NCI-H1436 (cell line): ENCODE data around the gene LDLRAD3.

Source experiments
- DNase-seq: peaks from one replicate; lab custom pipeline; 2025; lab: John Stamatoyannopoulos, UW

LDLRAD3 gene

GRCh38 chr11:36048496-36049247, 104.8 kb downstream of the LDLRAD3 start:
- no peak for DNase-seq

DNA sequence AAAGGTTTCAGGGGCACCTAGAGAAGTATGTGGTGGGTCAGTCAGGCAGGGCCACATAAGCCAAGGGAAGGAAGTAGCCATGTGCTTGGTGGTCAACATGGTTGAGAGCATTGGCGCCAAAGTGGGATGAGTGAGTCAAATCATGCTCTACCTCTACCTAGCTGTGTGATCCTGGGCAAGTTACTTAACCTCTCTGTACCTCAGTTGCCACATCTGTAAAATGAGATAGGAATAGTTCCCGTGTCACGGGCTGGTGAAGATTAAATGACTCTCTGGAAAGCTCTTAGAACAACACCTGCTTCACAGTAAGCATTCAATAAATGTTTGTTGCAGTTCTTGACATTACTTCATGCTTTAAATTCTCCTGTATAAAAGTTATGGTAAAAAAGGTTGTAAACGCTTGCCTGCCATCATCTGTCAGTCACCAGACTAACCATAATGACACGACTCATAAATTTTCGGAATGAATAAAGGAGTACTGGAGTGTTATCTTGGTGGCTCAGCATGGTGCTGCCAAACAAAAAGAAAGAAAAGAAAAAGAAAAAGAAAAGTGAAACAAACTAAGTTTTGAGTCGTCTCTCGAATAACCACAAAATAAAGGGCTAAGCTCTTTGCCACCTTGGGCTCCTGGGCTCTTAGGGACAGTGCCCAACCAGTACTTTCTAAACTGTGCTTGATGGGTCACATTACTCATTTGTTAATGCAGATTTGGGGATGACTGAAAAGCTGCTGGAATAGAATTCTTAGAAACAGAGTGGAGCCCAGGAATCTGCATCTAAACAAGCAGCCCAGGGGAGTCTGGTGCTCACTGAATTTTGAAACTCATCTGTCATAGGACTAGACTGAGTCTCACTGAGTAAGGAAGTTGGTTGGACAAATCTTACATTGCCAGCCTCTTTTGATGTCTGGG, 107.6 kb downstream of the LDLRAD3 start:
- DNase-seq = no peak

GRCh38 chr11:36053281-36053680, 109.4 kb downstream of the LDLRAD3 start:
- no peak for DNase-seq

GRCh38 chr11:36053862-36054261, 110.0 kb downstream of the LDLRAD3 start:
- no peak for DNase-seq

DNA sequence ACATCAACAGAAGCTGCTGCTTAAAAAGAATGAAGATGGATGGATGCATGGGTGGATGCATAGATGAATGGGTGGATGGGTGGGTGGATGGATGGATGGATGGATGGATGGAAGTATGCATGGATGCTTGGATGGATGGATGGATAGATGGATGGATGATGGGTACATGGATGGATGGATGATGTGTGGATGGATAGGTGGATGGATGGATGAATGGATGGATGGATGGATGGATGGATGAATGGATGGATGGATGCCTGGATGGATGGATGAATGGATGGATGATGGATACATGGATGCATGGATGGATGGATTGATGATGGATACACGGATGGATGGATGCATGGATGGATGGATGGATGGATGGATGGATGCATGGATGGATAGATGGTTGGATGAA, 110.8 kb downstream of the LDLRAD3 start:
- DNase-seq = no peak

GRCh38 chr11:36056160-36056751, 112.4 kb downstream of the LDLRAD3 start:
- no peak for DNase-seq

- DNase-seq = no peak
Observed at GRCh38 chr11:36057379-36058042, 113.6 kb downstream of the LDLRAD3 start.

DNA sequence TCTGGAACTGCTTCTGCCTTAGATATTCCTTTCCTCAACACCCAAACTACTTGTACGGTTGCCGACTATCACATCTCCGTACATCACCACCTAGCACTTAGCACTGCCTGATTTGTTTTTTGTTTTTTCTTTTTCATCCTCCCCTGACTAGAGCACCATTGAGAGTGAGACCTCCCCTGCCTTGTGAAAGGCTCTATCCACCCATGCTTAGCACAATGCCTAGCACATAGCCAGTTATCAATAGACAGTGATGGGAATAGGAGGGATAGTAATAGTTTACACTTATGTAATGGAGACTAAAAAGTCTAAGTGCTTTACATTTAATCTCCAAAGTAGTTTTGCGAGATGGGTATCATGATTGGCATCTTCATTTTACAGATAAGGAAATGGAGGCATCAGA, 115.8 kb downstream of the LDLRAD3 start:
- no peak for DNase-seq

DNA sequence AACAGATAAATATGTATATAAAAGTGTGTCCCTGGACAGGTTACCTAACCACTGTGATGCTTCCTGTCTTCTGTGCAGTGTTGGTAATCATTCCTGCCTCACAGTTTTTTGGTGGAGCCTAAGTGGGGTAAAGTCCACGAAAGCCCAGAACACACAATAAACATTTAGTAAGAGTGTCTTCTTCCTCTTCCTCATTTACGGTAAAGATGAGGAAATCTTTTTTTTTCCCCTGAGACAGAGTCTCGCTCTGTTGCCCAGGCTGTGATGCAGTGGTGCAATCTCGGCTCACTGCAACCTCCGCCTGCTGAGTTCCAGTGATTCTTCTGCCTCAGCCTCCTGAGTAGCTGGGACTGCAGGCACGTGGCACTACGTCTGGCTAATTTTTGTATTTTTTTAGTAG, 117.1 kb downstream of the LDLRAD3 start:
- DNase-seq = no peak

DNA sequence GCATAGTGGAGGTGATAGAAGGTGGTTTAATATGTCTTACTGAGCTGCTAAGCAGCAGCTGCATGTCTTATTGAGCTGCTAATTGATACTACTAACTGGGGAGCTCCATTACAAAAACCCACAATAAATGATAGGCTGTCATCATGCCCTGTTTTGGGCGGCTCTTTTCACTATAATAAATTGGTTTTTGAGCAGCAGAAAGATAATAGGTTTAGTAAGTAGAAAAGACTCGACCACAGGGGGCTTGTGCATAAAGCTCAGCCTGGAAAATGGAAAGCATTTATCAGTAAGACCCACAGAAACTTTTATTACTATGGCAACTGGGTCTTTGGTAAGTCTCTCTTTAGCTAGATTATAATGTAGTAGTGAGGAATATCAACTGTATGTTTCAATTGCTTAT, 117.6 kb downstream of the LDLRAD3 start:
- no peak for DNase-seq

GRCh38 chr11:36062796-36063365, 119.0 kb downstream of the LDLRAD3 start:
- DNase-seq = no peak

DNA sequence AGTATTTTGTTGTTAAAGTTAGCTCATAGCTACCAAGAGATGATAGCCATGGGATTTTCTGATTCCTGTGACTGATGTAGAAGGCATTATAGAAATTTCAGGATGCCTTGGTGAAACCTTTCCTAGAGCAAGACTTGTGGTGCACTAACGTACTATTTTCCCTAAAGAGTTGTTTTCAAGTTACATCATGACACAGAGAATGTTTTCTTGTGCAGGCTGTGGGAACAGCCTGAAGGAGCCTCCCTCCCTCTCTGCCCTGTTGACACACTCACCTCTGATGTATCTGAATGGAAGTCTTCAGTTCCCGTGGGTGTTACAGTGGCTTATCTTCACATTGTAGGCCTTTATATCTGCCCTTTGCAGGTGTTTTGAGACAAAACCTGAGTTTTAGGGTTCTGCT, 121.6 kb downstream of the LDLRAD3 start:
- no peak for DNase-seq

- no peak for DNase-seq
Observed at GRCh38 chr11:36066891-36067290, 123.0 kb downstream of the LDLRAD3 start.

DNA sequence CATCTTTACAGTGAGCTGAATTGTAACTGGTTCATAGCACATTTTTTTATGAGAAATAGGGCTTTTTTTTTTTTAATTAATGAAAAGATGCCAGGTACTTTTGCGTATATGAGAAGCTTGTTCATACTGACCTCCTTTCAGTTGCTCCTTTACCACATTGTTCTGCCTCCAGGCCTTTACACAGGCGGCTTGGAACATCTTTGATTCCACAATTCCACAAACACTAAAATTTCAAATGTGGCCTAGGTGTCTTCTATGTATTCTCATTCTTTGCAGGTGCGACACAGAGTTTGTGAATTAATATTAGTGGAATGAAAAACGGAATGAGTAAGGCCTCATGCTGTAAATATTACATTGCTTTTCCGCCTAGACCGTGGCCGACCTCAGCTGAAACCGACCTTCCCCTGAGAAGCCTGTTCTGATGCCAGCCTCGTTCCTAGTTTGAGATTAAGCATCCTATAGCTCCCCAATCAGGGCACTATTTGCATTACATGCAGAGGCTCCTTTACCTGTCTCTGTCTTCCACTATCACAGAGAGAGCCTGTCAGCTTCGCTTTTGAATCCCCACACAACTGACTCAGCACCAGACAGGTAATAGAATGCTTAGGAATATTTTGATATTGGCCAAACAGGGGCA, 125.8 kb downstream of the LDLRAD3 start:
- no peak for DNase-seq

GRCh38 chr11:36070213-36070953, 126.5 kb downstream of the LDLRAD3 start:
- no peak for DNase-seq

DNA sequence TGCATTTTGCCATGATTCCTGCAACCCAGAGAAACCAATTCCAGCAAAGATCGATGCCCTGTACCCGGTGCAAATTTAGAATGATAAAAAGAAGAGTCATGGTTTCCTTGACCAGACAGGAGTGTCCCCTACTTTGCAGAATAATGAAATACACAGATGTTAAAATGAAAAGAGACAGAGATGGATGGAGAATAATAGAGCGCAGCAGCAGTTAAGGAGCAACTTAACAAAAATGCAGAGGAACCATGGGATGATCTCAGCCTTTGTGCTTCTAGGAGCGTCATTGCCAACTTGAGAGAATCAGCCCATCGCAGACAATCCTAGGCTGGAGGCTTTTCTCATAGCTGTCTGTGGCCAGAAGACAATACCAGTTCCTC, 127.1 kb downstream of the LDLRAD3 start:
- no peak for DNase-seq

GRCh38 chr11:36071917-36072500, 128.1 kb downstream of the LDLRAD3 start:
- no peak for DNase-seq

DNA sequence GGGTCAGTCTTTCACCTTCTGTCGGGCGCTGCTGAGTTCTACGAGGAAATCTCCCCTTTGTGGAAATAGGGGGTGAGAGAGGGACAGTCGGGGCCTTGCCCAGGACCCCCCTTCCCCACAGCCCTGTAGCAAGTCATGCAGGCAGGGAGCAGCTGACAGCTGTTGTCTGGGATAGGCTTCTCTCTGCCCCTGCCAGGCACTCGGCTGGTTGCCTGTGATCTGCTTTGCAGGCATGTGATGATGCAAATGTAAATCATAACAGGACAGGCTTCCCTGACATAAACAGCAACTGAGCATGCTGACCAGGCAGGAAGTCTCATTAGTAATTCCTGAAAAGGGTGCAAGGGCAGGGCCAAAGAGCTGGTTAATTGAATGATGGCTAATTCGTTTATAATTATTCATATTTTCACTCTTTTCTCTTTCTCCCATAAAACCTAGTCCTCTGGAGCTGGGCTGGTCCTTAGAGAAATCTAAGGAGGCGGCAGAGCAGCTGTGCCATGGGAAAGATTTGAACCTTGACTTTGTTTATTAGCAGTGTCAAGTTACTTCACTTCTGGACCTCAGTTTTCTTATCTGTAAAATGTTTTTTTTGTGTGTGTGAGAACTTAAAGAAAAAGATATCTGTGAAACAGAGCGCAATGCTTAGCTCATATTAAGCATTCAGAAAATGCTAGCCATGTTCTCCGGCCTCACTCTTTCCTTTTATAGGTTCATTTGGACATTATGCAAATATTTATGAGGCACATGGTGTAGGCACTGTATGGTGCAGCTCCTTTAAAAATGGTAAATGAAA, 129.7 kb downstream of the LDLRAD3 start:
- DNase-seq = no peak

GRCh38 chr11:36074941-36075431, 131.1 kb downstream of the LDLRAD3 start:
- no peak for DNase-seq
